HEK293 (cell line): ENCODE data around the gene ZNF576.
A peak's percentile ranks its signal among the peaks of the same experiment; 100 is the strongest.

ENCODE experiments used
- CTCF ChIA-PET: fragments of 350-600 bp; formaldehyde crosslinking; extraction: SDS; loops from one replicate; lab custom pipeline; 2021; ENCODE audit warnings: antibody characterized with exemption; lab: Yijun Ruan, JAX
- POLR2A ChIA-PET: fragments of 300-600 bp; formaldehyde crosslinking; extraction: SDS; loops from one replicate; lab custom pipeline; 2020; ENCODE audit warnings: antibody characterized with exemption, inconsistent platforms; lab: Yijun Ruan, JAX
- H3K27ac ChIP-seq: fragments of 200-500 bp; sonication (Bioruptor generic); 2 replicates; pipeline ENCODE4 v1.5.1; 2014; ENCODE audit warnings: low read depth, low read length, control low read depth, inconsistent platforms; ENCODE audit errors: extremely low read depth
- H3K36me3 ChIP-seq, 2 experiments: fragments of 200-500 bp in 1 of 2; sonication (Bioruptor generic) in 1 of 2; 1 replicate in 1 of 2; 2 replicates in 1 of 2; pipeline ENCODE4 v1.5.1; 2014 to 2017; ENCODE audit warnings: inconsistent platforms in 2 of 2, low read length in 2 of 2; ENCODE audit not compliant: control insufficient read depth in 2 of 2, insufficient read depth in 1 of 2
- H3K4me1 ChIP-seq: fragments of 200-500 bp; sonication (Bioruptor generic); 2 replicates; pipeline ENCODE4 v1.5.1; 2014; ENCODE audit warnings: mild to moderate bottlenecking, low read length, inconsistent platforms; ENCODE audit not compliant: control insufficient read depth, insufficient read depth
- H3K4me3 ChIP-seq: 2 replicates; pipeline ENCODE4 v1.5.1; 2011; ENCODE audit warnings: low read depth, mild to moderate bottlenecking, control low read depth, low read length, moderate library complexity
- H3K9me3 ChIP-seq: fragments of 200-500 bp; sonication (Bioruptor generic); 2 replicates; pipeline ENCODE4 v1.5.1; 2014; ENCODE audit warnings: low read depth, low read length, inconsistent platforms; ENCODE audit not compliant: control insufficient read depth, insufficient read depth
- GLI2 ChIP-seq: fragments of 450-650 bp; formaldehyde crosslinking; IDR thresholded peaks from 2 replicates; pipeline ENCODE4; 2017; ENCODE audit warnings: missing biosample characterization, missing genetic modification characterization, low read depth, borderline replicate concordance
- KLF8 ChIP-seq: fragments of 450-650 bp; formaldehyde crosslinking; IDR thresholded peaks from 2 replicates; pipeline ENCODE4 v1.5.1; 2016; ENCODE audit warnings: missing biosample characterization, missing genetic modification characterization
- OSR2 ChIP-seq: fragments of 450-650 bp; formaldehyde crosslinking; IDR thresholded peaks from 2 replicates; pipeline ENCODE4 v1.5.1; 2016; ENCODE audit warnings: missing biosample characterization, missing genetic modification characterization
- SCRT2 ChIP-seq: fragments of 450-650 bp; formaldehyde crosslinking; IDR thresholded peaks from 2 replicates; pipeline ENCODE4 v1.5.1; 2016; ENCODE audit warnings: missing biosample characterization, missing genetic modification characterization
- SP2 ChIP-seq: fragments of 450-650 bp; formaldehyde crosslinking; IDR thresholded peaks from 2 replicates; pipeline ENCODE4 v1.5.1; 2016; ENCODE audit warnings: missing biosample characterization, missing genetic modification characterization
- SP3 ChIP-seq: fragments of 450-650 bp; formaldehyde crosslinking; IDR thresholded peaks from 2 replicates; pipeline ENCODE4 v1.5.1; 2016; ENCODE audit warnings: missing biosample characterization, missing genetic modification characterization
- TRIM28 ChIP-seq: IDR thresholded peaks from 2 replicates; pipeline ENCODE4 v1.6.1; 2011; ENCODE audit warnings: low read length, control low read depth, borderline replicate concordance
- WT1 ChIP-seq: fragments of 450-650 bp; formaldehyde crosslinking; IDR thresholded peaks from 2 replicates; pipeline ENCODE4 v1.5.1; 2016; ENCODE audit warnings: missing biosample characterization, missing genetic modification characterization
- YY2 ChIP-seq: fragments of 450-650 bp; formaldehyde crosslinking; IDR thresholded peaks from 2 replicates; pipeline ENCODE4 v1.5.1; 2016; ENCODE audit warnings: missing biosample characterization, missing genetic modification characterization
- ZBTB17 ChIP-seq: fragments of 450-650 bp; formaldehyde crosslinking; IDR thresholded peaks from 2 replicates; pipeline ENCODE4 v1.5.1; 2016; ENCODE audit warnings: missing biosample characterization, missing genetic modification characterization
- ZFP3 ChIP-seq: fragments of 450-650 bp; formaldehyde crosslinking; IDR thresholded peaks from 2 replicates; pipeline ENCODE4 v1.5.1; 2016; ENCODE audit warnings: low read depth, missing biosample characterization, missing genetic modification characterization
- ZNF174 ChIP-seq: fragments of 450-650 bp; formaldehyde crosslinking; IDR thresholded peaks from 2 replicates; pipeline ENCODE4 v1.5.0; 2017; ENCODE audit warnings: missing biosample characterization, mild to moderate bottlenecking, missing genetic modification characterization
- ZNF19 ChIP-seq: fragments of 450-650 bp; formaldehyde crosslinking; IDR thresholded peaks from 2 replicates; pipeline ENCODE4; 2016; ENCODE audit warnings: missing biosample characterization, missing genetic modification characterization, low read depth
- ZNF324 ChIP-seq: fragments of 450-650 bp; formaldehyde crosslinking; IDR thresholded peaks from 2 replicates; pipeline ENCODE4 v1.5.1; 2016; ENCODE audit warnings: missing biosample characterization, missing genetic modification characterization
- ZNF366 ChIP-seq: fragments of 450-650 bp; formaldehyde crosslinking; conservative IDR thresholded peaks from 2 replicates; pipeline ENCODE4 v1.5.1; 2016; ENCODE audit warnings: missing biosample characterization, missing genetic modification characterization
- ZNF423 ChIP-seq: fragments of 450-650 bp; formaldehyde crosslinking; IDR thresholded peaks from 2 replicates; pipeline ENCODE4 v1.5.1; 2016; ENCODE audit warnings: missing biosample characterization, missing genetic modification characterization
- ZNF433 ChIP-seq: fragments of 450-650 bp; formaldehyde crosslinking; IDR thresholded peaks from 2 replicates; pipeline ENCODE4 v1.5.1; 2016; ENCODE audit warnings: missing biosample characterization, missing genetic modification characterization, low read depth
- ZNF48 ChIP-seq: fragments of 450-650 bp; formaldehyde crosslinking; IDR thresholded peaks from 2 replicates; pipeline ENCODE4 v1.5.1; 2016; ENCODE audit warnings: missing biosample characterization, missing genetic modification characterization
- ZNF530 ChIP-seq: fragments of 450-650 bp; formaldehyde crosslinking; IDR thresholded peaks from 2 replicates; pipeline ENCODE4 v1.5.1; 2016; ENCODE audit warnings: low read depth, missing biosample characterization, missing genetic modification characterization
- ZNF555 ChIP-seq: fragments of 450-650 bp; formaldehyde crosslinking; conservative IDR thresholded peaks from 2 replicates; pipeline ENCODE4 v1.5.1; 2017; ENCODE audit warnings: missing biosample characterization, mild to moderate bottlenecking, missing genetic modification characterization, inconsistent platforms
- ZNF585B ChIP-seq: fragments of 450-650 bp; formaldehyde crosslinking; IDR thresholded peaks from 2 replicates; pipeline ENCODE4 v1.5.1; 2016; ENCODE audit warnings: missing biosample characterization, missing genetic modification characterization
- ZNF623 ChIP-seq: fragments of 450-650 bp; formaldehyde crosslinking; IDR thresholded peaks from 2 replicates; pipeline ENCODE4 v1.5.1; 2016; ENCODE audit warnings: missing biosample characterization, missing genetic modification characterization
- ZNF629 ChIP-seq: fragments of 450-650 bp; formaldehyde crosslinking; IDR thresholded peaks from 2 replicates; pipeline ENCODE4 v1.5.1; 2017; ENCODE audit warnings: missing biosample characterization, missing genetic modification characterization
- ZNF660 ChIP-seq: fragments of 450-650 bp; IDR thresholded peaks from 2 replicates; pipeline ENCODE4 v1.5.1; 2018; ENCODE audit warnings: missing biosample characterization, mild to moderate bottlenecking, missing genetic modification characterization
- ZNF843 ChIP-seq: fragments of 450-650 bp; formaldehyde crosslinking; IDR thresholded peaks from 2 replicates; pipeline ENCODE4 v1.5.1; 2016; ENCODE audit warnings: missing biosample characterization, missing genetic modification characterization
- ZSCAN16 ChIP-seq: fragments of 450-650 bp; formaldehyde crosslinking; IDR thresholded peaks from 2 replicates; pipeline ENCODE4 v1.5.1; 2016; ENCODE audit warnings: missing biosample characterization, missing genetic modification characterization
- ZSCAN30 ChIP-seq: fragments of 450-650 bp; IDR thresholded peaks from 2 replicates; pipeline ENCODE4 v1.5.1; 2018; ENCODE audit warnings: missing biosample characterization, mild to moderate bottlenecking, missing genetic modification characterization, moderate library complexity
- TF ChIP-seq, protein P1 (sequence below): fragments of 450-650 bp; formaldehyde crosslinking; IDR thresholded peaks from 2 replicates; pipeline ENCODE4 v1.5.1; 2016; ENCODE audit warnings: missing biosample characterization, missing genetic modification characterization
- TF ChIP-seq, protein P2 (sequence below): fragments of 450-650 bp; formaldehyde crosslinking; IDR thresholded peaks from 2 replicates; pipeline ENCODE4 v1.5.1; 2016; ENCODE audit warnings: missing biosample characterization, missing genetic modification characterization
- TF ChIP-seq, protein P3 (sequence below): fragments of 450-650 bp; formaldehyde crosslinking; IDR thresholded peaks from 2 replicates; pipeline ENCODE4 v1.5.1; 2016; ENCODE audit warnings: missing biosample characterization, missing genetic modification characterization
- TF ChIP-seq, protein P4 (sequence below): fragments of 450-650 bp; formaldehyde crosslinking; IDR thresholded peaks from 2 replicates; pipeline ENCODE4 v1.5.1; 2017; ENCODE audit warnings: missing biosample characterization, mild to moderate bottlenecking, missing genetic modification characterization, moderate library complexity
- TF ChIP-seq, protein P5 (sequence below): fragments of 450-650 bp; formaldehyde crosslinking; IDR thresholded peaks from 2 replicates; pipeline ENCODE4 v1.5.1; 2017; ENCODE audit warnings: missing biosample characterization, missing genetic modification characterization

ZNF576 gene

DNA sequence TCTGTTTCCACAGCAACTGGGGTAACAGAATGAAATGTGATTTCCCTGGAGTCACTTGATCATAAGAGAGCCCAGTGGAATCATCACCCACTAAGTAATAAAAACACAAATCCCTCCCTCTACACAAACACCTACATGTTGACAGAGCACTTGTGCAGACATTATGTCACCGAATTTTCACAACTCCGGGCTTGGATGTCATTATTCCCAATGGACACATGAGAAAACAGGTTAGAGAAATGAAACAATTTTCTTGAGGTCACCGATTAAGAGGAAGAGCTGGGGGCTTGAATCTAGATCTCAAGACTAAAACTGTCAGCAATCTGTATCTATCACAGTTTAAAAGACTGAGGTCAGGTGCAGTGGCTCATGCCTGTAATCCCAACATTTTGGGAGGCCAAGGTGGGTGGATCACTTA is 24.2 kb upstream of the ZNF576 start:
- ChIA-PET CTCF (interaction anchor here (0.6 to 12.5 kb wide), 5 partner anchors 11 to 50 kb away, joined by 3 to 167 read pairs (median 4); partner anchors contain the start of gene IRGQ), POLR2A (interaction anchor here (0.5 to 2.4 kb wide), 3 partner anchors 13 to 23 kb away, joined by 3 to 17 read pairs (median 10); partner anchors contain the start of genes IRGQ and ZNF576)
- Histone ChIP-seq H3K36me3 (peaks cover 25 to 58% of the 10 kb centered on the region in 2 experiments), H3K9me3 (no peaks in the 10 kb centered on the region), H3K4me1 (peaks cover 39% of the 10 kb centered on the region), H3K27ac (peak overlapping the region; percentile 61), H3K4me3 (no peak overlapping the region)
- TF ChIP-seq ZBTB17 (peak; percentile 89), ZNF423 (tag by site-specific recombination) (no peak; the same call in 1 of the 2 replicates), ZFP3 (tag by site-specific recombination) (no peak), ZNF555 (no peak), ZSCAN30 (tag by site-specific recombination) (peak; percentile 59; the same call in 1 of the 2 replicates), OSR2 (tag by site-specific recombination) (peak; percentile 80), ZNF19 (tag by site-specific recombination) (no peak), ZNF660 (0 out of 2 replicates have a peak, but pooled peaks have one; percentile 57), SP2 (peak; percentile 35), ZNF324 (tag by site-specific recombination) (no peak), SCRT2 (tag by site-specific recombination) (peak; percentile 98), ZNF629 (peak; percentile 97), ZNF585B (tag by site-specific recombination) (peak; percentile 39), GLI2 (no peak; the same call in 1 of the 2 replicates), ZNF530 (tag by site-specific recombination) (no peak), ZNF48 (tag by site-specific recombination) (no peak), ZNF843 (tag by site-specific recombination) (peak; percentile 87), KLF8 (peak; percentile 94), TRIM28 (no peak), ZNF174 (tag by site-specific recombination) (no peak), ZSCAN16 (tag by site-specific recombination) (peak; percentile 100), WT1 (tag by site-specific recombination) (peak; percentile 98), ZNF433 (tag by site-specific recombination) (no peak), ZNF623 (tag by site-specific recombination) (0 out of 2 replicates have a peak, but pooled peaks have one; percentile 1), ZNF366 (tag by site-specific recombination) (peak; percentile 99), SP3 (tag by site-specific recombination) (peak; percentile 22; the same call in 1 of the 2 replicates), YY2 (no peak)
- TF ChIP-seq, protein P1, sequence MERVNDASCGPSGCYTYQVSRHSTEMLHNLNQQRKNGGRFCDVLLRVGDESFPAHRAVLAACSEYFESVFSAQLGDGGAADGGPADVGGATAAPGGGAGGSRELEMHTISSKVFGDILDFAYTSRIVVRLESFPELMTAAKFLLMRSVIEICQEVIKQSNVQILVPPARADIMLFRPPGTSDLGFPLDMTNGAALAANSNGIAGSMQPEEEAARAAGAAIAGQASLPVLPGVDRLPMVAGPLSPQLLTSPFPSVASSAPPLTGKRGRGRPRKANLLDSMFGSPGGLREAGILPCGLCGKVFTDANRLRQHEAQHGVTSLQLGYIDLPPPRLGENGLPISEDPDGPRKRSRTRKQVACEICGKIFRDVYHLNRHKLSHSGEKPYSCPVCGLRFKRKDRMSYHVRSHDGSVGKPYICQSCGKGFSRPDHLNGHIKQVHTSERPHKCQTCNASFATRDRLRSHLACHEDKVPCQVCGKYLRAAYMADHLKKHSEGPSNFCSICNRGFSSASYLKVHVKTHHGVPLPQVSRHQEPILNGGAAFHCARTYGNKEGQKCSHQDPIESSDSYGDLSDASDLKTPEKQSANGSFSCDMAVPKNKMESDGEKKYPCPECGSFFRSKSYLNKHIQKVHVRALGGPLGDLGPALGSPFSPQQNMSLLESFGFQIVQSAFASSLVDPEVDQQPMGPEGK, result peak; percentile 93
- TF ChIP-seq, protein P2, sequence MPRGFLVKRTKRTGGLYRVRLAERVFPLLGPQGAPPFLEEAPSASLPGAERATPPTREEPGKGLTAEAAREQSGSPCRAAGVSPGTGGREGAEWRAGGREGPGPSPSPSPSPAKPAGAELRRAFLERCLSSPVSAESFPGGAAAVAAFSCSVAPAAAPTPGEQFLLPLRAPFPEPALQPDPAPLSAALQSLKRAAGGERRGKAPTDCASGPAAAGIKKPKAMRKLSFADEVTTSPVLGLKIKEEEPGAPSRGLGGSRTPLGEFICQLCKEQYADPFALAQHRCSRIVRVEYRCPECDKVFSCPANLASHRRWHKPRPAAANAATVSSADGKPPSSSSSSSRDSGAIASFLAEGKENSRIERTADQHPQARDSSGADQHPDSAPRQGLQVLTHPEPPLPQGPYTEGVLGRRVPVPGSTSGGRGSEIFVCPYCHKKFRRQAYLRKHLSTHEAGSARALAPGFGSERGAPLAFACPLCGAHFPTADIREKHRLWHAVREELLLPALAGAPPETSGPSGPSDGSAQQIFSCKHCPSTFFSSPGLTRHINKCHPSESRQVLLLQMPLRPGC (tag by site-specific recombination), result peak; percentile 96
- TF ChIP-seq, protein P3, sequence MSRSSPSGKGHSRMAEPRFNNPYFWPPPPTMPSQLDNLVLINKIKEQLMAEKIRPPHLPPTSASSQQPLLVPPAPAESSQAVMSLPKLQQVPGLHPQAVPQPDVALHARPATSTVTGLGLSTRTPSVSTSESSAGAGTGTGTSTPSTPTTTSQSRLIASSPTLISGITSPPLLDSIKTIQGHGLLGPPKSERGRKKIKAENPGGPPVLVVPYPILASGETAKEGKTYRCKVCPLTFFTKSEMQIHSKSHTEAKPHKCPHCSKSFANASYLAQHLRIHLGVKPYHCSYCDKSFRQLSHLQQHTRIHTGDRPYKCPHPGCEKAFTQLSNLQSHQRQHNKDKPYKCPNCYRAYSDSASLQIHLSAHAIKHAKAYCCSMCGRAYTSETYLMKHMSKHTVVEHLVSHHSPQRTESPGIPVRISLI (tag by site-specific recombination), result no peak
- TF ChIP-seq, protein P4, sequence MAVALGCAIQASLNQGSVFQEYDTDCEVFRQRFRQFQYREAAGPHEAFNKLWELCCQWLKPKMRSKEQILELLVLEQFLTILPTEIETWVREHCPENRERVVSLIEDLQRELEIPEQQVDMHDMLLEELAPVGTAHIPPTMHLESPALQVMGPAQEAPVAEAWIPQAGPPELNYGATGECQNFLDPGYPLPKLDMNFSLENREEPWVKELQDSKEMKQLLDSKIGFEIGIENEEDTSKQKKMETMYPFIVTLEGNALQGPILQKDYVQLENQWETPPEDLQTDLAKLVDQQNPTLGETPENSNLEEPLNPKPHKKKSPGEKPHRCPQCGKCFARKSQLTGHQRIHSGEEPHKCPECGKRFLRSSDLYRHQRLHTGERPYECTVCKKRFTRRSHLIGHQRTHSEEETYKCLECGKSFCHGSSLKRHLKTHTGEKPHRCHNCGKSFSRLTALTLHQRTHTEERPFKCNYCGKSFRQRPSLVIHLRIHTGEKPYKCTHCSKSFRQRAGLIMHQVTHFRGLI (tag by site-specific recombination), result peak; percentile 60; the same call in 1 of the 2 replicates
- TF ChIP-seq, protein P5, sequence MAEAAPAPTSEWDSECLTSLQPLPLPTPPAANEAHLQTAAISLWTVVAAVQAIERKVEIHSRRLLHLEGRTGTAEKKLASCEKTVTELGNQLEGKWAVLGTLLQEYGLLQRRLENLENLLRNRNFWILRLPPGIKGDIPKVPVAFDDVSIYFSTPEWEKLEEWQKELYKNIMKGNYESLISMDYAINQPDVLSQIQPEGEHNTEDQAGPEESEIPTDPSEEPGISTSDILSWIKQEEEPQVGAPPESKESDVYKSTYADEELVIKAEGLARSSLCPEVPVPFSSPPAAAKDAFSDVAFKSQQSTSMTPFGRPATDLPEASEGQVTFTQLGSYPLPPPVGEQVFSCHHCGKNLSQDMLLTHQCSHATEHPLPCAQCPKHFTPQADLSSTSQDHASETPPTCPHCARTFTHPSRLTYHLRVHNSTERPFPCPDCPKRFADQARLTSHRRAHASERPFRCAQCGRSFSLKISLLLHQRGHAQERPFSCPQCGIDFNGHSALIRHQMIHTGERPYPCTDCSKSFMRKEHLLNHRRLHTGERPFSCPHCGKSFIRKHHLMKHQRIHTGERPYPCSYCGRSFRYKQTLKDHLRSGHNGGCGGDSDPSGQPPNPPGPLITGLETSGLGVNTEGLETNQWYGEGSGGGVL (tag by site-specific recombination), result peak; percentile 78
